GM19239 (cell line): ENCODE measurements around the gene MPRIP.

Experiments used
- DNase-seq: peaks from one replicate; pipeline ENCODE4 v3.0.0; 2011; ENCODE audit warnings: low spot score; ENCODE audit not compliant: insufficient read length
- FAIRE-seq: peaks from 2 replicates; lab custom pipeline; 2011; peaks lifted over from hg19 to GRCh38; lab: Jason Lieb, UNC

Gene MPRIP

DNA sequence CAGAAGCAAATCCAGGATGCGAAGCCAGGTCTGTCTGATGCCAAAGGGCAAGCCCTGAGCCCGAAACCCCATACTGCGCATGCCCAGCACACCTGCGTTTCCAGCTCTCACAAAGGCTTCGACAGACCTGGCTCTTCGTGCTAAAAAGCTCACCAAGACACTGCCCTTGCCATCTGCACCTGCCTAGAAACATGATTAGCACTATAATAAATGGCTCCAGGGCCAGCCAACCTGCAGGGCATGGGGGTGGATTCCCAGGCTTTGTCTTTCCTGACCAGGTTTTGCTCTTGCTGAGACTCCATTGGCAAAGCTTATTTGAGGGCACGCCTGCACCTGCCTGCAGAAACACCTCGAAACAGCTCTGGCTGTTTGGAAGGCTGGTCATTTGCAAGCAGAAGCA, 178.3 kb downstream of the MPRIP start:
- no peak for DNase-seq
- no peak for FAIRE-seq

DNA sequence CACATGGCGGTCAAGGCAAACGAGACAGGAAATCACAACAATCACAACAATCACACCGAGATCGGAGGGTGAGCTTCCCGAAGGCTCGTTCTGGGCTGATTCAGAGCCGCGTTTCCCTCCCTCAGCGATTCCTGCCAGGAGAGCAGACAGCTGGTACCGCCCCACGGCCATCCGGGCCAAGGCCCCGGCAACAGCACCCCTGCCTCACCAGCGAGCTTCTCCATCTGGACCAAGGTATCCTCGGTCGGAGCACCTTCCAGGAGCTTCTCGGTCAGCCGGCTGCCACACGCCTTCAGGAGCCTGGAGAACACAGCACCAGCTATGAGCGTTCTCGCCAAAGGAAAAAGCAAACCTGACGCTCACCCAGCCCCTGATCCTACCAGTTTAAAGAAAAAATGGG, 179.1 kb downstream of the MPRIP start:
- no peak for DNase-seq
- FAIRE-seq, result no peak

DNA sequence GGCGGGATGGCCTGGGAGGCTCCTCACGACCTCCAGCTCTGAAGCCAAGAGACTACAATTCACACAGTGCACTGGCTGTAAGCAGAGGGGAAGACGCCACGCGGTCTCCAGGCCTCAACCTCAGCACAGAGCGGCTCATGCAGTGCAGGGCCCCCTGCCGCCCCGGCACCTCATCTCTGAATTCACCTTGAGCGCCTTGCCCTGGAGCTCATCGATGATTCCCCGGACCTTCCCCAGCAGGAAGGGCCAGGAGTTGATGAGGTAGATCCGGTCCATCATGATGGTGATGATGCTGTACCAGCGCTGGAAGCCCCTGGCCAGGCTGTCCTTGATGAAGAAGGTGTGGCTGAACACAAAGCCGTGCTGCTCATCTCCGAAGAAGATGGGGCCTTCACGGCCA, 181.5 kb downstream of the MPRIP start:
- DNase-seq (no peak), FAIRE-seq (no peak)

DNA sequence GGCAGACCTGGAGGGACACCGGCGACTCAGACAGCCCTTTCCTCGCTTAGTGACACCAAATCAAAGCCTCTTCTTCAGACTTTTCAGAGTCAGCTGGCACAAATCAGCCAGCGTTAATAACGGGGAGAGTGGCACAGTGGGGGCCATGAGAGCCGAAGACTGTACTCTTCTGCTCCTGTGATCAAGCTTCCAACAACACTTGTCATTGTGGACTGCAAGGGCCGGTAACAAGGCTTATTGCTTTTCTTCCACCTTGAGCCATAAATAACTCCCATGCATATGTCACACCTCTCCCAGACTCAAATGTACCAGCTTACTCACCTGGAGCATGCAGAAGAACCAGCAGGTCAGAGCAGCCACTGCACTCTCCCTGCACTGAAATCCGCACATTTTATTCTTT, 181.9 kb downstream of the MPRIP start:
- FAIRE-seq (no peak), DNase-seq (no peak)

DNA sequence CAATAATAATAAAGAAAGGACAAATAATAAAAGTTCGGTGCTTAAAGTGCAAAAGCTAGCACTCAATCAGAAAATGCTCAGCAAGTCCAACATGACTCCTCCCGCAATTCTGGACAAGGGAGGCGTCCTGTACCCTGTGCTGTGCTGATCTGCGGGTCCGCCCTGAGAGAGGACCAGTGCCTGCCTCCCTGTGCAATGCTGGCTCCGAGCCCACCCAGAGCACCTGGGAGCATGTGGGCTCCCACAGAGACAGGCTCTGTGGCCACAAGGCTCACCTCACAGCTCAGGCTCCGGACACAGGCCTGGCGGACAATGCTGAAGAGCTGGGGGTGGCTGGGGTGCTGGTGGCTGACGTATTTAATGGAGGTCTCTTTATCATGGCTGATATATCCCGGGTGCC, 183.6 kb downstream of the MPRIP start:
- DNase-seq (no peak), FAIRE-seq (no peak)

DNA sequence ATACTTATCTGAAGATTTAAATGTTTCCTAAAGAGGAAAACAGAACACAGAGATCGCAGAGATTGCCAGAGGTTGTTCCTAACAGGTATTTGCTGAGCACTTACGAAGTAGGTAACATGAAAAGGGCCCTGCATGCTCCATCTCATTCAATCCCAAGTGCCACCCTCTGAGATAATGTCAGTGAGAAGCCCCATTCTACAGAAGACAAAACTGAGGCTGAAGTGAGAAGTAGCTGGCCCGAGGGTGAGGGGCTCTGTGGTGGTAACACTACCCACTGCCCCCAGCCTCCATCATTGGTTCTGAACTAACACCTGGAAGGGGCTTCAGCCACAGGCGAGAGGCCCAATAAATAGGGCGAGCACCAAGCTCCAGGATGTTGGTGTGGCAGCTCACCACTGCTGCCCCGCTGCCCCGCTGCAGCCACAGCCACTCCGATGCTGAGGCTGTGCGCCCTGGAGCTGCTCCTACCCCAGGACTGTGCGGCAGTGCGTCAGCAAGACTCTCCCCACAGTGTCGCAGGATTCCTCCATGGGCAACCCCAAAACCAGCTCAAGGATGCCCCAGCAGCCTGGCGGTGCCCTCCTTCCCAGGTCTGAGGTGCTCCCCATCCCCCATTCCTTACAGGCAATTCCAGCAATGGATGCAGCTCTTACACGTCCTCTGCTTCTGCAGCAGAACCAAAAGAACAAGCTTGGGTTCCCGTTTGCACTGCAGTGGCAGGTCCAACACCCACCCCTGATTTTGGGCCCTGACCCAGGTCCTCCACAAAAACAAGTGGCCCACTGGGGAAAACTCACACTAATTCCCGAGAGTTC, 184.4 kb downstream of the MPRIP start:
- FAIRE-seq, result no peak
- DNase-seq, result no peak

DNA sequence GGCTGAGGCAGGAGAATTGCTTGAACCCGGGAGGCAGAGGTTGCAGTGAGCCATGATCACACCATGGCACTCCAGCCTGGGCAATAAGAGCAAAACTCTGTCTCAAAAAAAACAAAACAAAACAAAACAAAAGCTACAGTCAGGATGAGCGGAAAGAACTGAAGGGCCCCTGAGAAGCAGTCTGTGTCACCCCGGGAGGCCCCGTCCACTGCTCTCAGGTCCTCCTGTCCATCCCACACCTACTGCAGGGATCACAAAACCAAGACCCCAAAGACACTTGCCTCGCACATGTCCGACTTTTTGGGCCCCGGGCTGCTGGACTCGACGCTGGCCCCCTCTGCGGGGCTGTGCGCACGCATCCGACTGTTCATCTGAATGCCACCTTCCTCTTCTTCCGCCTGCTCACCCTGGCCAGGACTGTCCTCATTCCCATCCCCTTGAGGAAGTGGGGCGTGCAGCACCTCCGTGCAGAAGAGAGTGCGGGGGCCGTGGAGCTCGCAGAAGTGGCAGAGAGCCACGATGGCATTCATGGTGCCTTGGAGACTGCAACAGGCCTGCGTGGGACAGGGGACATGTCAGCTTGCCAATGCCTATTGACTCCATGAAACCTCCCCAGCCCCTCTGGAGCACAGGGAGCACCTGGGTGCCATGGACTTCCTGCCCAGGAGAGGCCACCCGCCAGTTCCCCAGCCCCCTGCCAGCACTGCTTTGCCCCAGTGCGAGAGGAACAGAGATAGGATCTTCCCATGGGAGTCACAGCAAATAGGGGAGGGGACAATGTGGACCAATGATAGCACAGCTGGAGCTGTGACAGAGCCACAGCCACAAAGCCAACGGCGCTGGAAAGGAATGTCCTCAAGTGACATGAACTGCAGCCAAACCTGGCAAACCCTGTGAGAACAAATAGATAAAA, 185.6 kb downstream of the MPRIP start:
- DNase-seq (no peak), FAIRE-seq (no peak)

DNA sequence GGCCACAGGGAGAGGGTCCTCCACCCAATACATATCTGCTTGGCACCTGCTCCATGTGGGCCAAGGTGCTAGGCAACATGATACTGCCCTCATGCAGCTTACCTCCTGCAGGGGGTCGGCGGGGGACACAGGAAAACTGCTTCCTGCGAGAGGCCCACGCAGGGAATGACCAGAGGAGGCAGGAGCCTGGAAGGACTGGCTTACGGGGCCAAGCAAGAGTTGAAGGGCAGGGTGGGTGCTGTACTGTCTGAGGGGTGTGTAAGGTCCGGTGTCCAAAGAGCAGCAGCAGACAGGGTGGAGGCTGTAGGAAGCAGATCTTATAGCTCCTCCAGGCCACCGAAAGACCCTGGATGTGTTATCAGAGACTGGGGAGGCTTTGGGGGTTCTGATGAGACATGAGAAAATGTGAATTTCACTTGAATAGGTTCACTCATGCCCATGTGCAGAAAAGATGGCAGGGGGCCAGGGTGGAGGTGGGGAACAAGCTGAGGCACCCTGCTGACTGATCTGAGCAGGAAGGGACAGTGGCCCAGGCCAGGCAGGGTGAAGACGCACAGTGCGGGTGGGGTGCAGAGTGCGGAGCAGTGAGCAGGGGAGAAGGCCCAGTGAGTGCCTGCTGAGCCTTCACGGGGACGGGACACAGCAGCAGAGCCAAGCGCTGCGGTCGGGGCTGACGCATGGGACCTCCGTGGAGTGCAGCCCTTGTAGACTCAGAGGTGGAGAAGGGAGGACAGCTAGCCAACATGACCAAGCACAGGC, 186.4 kb downstream of the MPRIP start:
- DNase-seq (no peak), FAIRE-seq (no peak)

DNA sequence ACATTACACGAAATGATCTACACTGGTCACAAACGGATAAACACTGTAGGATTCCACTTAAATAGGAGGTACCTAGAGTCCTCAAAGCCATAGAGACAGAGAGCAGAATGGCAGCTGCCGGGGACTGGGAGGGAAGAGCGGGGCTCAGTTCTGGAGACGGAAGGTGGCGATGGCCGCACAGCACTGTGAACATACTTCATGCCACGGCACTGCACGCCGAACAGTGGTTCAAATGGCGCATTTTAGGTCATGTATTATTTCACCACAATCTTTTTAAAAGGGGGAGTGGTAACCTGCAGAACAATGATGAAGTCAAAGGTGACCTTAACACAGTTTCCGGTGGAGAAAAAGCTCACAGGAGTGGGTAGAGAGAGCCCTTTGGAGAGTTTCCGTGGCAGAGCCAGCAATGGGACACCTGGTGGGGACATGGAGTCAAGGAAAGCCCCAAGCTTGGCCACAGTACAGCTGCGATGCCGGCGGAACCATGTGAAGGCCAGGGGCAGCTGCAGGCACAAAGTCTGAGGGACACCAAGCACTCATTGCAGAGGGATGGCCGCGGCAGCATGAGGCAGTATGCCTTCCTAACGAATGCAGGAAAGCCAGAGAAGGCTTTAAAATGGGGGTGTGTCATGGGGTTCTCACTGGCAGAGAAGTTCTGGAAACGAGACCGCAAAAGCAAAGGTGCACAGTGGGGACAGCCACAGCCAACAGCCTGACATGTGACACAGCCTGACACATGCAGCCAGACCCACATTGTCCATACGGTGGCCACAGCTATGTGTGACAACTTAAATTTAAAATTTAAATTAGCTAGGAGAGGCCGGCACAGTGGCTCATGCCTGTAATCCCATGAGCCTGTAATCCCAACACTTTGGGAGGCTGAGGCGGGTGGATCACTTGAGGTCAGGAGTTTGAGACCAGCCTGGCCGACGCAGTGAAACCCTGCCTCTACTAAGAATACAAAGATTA, 187.4 kb downstream of the MPRIP start:
- no peak for FAIRE-seq
- DNase-seq, result no peak

DNA sequence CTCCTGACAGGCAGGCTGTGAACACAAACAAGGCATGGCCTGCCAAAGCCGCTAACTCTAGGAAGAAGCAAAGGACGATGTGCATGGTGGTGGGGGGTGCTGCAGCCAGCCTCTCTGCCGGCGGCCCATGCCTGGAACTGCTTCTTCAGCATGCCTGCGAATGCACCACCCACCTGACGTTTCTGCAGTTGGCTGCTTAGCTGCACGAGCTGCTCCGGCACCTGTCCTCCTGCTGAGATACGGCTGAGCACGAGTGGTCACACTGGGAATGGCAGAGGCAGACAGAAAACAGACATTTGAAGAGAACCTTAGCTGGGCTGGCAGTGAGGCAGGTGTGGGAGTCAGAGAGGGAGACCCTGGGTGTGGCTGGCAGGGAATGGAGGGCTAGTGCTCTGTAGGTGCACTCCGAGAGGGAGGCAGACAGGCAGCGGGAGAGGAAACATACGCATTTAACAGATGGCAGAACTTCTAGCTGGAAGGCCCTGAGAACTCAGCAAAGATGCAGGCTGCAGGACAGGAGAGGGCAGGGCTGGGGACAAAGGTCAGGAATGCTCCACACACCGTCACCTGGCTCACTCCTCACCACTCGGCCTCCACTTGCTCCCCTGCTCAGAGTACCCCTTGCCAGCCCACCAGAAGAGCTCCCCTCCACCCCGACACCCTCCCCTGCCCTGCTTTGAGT, 189.5 kb downstream of the MPRIP start:
- DNase-seq, result no peak
- no peak for FAIRE-seq

DNA sequence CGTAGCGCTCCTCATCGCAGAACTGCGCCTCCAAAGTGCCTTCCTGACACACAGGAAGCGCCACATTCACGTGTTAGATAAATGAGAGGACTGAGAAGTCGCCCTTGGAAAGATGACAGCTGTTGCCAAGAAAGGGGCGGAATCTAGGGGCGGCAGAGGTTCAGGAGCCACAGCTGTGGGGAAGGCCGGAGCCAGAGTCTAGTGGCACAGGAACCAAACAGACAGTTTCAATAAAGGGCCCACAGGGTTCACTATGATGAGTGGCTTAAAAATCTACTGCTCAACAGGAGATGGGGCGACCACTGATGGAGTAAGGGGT, 190.0 kb downstream of the MPRIP start:
- DNase-seq (no peak), FAIRE-seq (no peak)

DNA sequence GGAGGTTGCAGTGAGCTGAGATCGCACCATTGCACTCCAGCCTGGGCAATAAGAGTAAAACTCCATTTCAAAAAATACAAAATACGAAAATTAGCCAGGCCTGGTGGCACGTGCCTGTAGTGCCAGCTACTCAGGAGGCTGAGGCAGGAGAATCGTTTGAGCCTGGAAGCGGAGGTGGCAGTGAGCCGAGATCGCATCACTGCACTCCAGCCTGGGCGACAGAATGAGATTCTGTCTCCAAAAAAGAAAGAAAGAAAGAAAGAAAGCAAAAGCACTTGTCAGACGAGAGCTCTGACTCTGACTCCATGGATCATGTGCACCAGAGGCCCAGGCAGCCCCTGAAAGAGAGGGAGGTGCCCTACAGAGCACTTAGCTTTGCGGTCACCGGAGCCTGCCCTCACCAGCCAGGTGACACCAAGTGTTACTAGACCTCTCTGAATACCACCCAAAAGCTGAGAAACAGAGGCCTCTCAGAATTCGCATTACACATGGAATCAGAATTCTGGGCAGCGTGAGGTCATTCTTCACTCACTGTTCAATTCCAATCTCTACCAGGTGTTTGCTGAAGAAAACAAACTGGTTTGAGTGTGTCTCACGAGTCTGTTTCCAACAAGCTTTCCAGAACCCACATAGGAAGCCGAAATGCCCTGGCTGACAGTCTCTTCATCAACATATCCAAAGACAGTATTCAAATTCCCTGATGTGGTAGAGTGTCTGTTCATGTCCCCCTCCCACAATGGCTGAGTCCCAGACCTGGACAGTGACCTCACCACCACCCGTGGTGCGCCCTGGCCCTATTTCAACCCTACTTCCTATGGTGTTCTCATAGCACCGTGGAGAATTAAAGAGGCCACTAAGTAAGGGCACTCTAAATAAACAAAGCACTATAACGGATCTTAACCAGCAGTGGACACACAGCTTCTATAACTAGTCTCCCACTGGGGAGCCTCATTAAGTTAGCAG, 193.2 kb downstream of the MPRIP start:
- no peak for DNase-seq
- FAIRE-seq, result no peak

DNA sequence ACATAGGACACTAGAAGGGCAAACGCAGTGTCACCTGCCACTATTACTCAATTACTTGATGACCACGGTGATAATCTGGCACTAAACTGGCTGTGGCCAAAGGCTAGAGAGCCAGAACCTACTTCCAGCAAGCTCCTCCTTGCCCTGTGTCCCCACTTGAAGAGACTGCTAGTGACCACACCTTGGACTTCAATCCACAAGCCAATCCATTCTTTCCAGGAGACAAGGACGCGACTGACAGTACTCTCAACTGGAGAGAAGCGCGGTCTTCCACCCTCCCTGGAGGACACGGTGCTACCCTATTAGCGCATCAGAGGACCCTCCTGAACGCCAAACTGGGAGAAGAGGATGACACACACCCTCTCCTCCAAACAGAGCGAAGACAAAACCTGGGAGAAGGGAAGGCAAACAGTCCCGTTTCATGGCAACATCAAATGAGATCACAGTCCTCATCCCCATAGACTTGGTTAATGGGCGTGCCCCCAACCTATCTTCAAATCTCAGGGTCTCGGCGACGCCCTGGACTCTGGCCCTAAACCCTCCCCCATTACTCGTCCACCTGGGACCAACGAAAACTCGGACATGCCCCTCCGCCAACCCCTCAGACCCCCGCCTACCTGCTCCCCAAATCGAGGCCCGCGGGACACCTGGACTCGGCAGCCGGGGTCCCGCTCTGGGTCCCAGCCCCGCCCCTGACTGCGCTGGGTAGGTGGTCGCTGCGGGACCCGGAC, 194.2 kb downstream of the MPRIP start:
- DNase-seq (no peak), FAIRE-seq (no peak)

DNA sequence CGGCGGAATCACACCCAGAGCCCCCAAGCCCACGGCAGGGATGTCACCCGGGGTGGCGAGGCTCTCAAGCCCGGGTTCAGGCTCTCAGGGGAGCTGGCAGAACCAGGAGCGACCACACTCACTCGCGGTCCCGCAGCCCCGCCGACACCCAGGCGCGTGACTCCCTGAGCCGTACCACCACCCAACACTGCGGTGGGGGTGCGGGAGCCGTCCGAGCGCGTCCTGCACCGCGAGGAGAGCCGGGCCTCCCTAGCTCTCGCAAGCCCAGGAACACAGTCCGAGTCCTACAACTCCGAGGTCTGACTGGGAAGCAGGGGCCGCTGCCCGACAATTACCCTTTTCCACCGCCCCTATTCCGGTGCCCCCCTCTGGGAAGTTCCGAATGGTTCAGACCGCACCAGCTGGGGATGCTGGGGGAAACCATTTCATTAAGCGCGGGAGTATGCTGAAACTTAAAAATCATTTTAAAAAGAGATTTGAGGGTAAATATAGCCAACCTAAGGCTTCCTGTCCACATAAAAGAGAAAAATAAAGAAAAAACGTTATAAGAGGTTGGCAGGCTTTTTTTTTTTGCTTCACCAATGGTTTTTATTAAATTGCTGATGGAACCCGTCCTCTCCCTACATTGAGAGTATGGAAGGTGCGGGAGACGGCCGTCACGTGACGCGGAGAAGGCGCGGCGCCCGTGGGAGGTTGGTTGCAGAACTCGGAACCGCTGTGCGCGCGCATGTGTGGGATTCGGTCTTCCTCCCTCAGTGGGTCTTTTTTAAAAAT, 195.0 kb downstream of the MPRIP start, which contains the start of gene FLCN:
FLCN (minus strand) TSS at position 143 of the 774 bp plus-strand sequence. CDS start 9,031 bp downstream, outside the sequence.
- DNase-seq, result peak; percentile 81
- FAIRE-seq, result peak; percentile 95

DNA sequence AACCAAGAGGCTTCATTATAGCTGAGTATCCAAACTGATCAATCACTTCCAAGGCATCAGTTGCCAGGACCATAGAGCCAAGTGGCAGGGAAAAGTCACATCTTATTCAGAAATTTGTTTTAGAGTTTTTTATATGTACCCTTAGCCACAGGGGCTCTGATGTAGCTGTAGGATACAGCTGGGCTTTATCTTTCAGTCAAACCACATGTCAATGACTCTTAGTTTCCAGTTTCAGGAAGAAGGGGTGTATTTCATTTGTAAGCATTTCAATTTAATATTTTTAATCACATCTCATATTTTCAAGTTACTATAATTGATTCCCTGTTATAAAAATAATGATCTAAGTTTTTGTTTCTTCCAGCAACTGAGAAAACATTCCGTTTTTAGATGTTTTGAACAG, 197.6 kb downstream of the MPRIP start:
- DNase-seq (no peak), FAIRE-seq (no peak)

DNA sequence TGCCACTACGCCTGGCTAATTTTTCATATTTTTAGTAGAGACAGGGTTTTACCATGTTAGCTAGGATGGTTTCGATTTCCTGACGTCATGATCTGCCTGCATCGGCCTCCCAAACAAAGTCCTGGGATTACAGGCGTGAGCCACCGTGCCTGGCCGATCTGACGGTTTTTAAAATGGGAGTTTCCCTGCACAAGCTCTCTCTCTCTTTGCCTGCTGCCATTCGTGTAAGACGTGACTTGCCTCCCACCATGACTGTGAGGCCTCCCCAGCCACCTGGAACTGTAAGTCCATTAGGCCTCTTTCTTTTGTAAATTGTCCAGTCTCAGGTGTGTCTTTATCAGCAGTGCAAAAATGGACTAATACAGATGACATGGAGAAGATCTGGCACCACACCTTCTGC, 199.4 kb downstream of the MPRIP start:
- FAIRE-seq, result no peak
- DNase-seq, result no peak

DNA sequence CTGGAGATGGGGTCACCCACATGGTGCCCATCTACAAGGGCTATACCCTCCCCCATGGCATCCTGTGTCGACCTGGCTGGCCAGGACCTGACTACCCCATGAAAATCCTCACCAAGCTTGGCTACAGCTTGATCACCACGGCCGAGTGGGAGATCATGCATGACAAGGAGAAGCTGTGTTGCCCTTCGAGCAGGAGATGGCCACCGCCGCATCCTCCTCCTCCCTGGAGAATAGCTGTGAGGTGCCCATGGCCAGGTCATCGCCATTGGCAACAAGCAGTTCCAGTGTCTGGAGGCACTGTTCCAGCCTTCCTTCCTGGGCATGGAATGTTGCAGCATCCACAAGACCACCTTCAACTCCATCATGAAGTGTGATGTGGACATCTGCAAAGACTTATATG, 200.0 kb downstream of the MPRIP start:
- DNase-seq (no peak), FAIRE-seq (no peak)
